PC-9 (cell line): Measurements from ENCODE around the gene MSH5. TPM values are rescaled to one million over a fixed set of nuclear protein-coding genes. Genes with fewer than 3 reads are reported as not detected.

ENCODE experiments used
- BruUV-seq: library from RNA; stranded (reverse); fragments of 400-500 nt; replicated peaks from 2 replicates; lab custom pipeline; 2021; lab: Mats Ljungman, UMichigan
- CTCF ChIA-PET: fragments of 300-600 bp; sonication (Branson Sonifier 250); formaldehyde crosslinking; loops from one replicate; lab custom pipeline; 2022; ENCODE audit warnings: antibody characterized with exemption; lab: Charles Lee
- POLR2A ChIA-PET: fragments of 300-600 bp; sonication (Branson Sonifier 250); formaldehyde crosslinking; loops from one replicate; lab custom pipeline; 2022; ENCODE audit warnings: antibody characterized with exemption; ENCODE audit not compliant: unreplicated experiment; lab: Charles Lee
- DNase-seq, 2 experiments: peaks; one replicate each; pipeline versions ENCODE4 v3.0.0 to v3.0.0-alpha.2; 2015 to 2022; ENCODE audit warnings: mixed read lengths in 1 of 2
- H2AFZ ChIP-seq: fragments of 200-600 bp; sonication (generic); 2 replicates; pipeline ENCODE4 v1.8.1; 2017; ENCODE audit warnings: antibody characterized with exemption
- H3F3A ChIP-seq: fragments of 200-600 bp; sonication (generic); 2 replicates; pipeline ENCODE4 v1.8.1; 2017; ENCODE audit warnings: antibody characterized with exemption, mild to moderate bottlenecking, low read depth; ENCODE audit not compliant: insufficient read depth
- H3K27ac ChIP-seq: fragments of 200-600 bp; sonication (generic); 2 replicates; pipeline ENCODE4 v1.6.1; 2016; ENCODE audit warnings: mixed run types
- H3K27me3 ChIP-seq: fragments of 200-600 bp; sonication (generic); 2 replicates; pipeline ENCODE4 v1.6.1; 2016; ENCODE audit warnings: low read depth, mixed run types; ENCODE audit not compliant: insufficient read depth
- H3K36me3 ChIP-seq: fragments of 200-600 bp; sonication (generic); 2 replicates; pipeline ENCODE4 v1.6.1; 2016; ENCODE audit warnings: low read depth, mixed run types
- H3K4me1 ChIP-seq: fragments of 200-600 bp; sonication (generic); replicated peaks from 2 replicates; pipeline ENCODE4 v1.6.1; 2016; ENCODE audit warnings: mixed run types; ENCODE audit not compliant: insufficient read depth
- H3K4me2 ChIP-seq: fragments of 200-600 bp; sonication (generic); 2 replicates; pipeline ENCODE4 v1.6.1; 2017; ENCODE audit warnings: mixed run types
- H3K4me3 ChIP-seq: fragments of 200-600 bp; sonication (generic); 2 replicates; pipeline ENCODE4 v1.6.1; 2016; ENCODE audit warnings: mixed run types
- H3K79me2 ChIP-seq: fragments of 200-600 bp; sonication (generic); 2 replicates; pipeline ENCODE4 v1.6.1; 2017; ENCODE audit warnings: low read depth, mixed run types
- H3K9me2 ChIP-seq: fragments of 200-600 bp; sonication (generic); 2 replicates; pipeline ENCODE4 v1.8.1; 2017; ENCODE audit warnings: mild to moderate bottlenecking; ENCODE audit not compliant: insufficient read depth
- H3K9me3 ChIP-seq: fragments of 200-600 bp; sonication (generic); 2 replicates; pipeline ENCODE4 v1.8.1; 2016; ENCODE audit warnings: low read depth; ENCODE audit not compliant: insufficient read depth
- H4K20me1 ChIP-seq: fragments of 200-600 bp; sonication (generic); 2 replicates; pipeline ENCODE4 v1.8.1; 2017; ENCODE audit not compliant: insufficient read depth
- CTCF ChIP-seq: fragments of 200-600 bp; sonication (generic); conservative IDR thresholded peaks from 2 replicates; pipeline ENCODE4 v1.6.1; 2017; ENCODE audit warnings: mixed run types, antibody characterized with exemption, mild to moderate bottlenecking, moderate library complexity
- EZH2 ChIP-seq: fragments of 200-600 bp; sonication (generic); IDR thresholded peaks from 2 replicates; pipeline ENCODE4 v1.8.0; 2017; ENCODE audit warnings: antibody characterized with exemption, low read depth
- intact Hi-C: fragments of 100-400 bp; cut with micrococcal nuclease; formaldehyde crosslinking; loops from one replicate; pipeline ENCODE4 v1.10.0; 2022; ENCODE audit not compliant: unreplicated experiment
- total RNA-seq: library from RNA; stranded (reverse); gene quantifications from 2 replicates; pipeline ENCODE4 v1.2.3, GENCODE V29; 2021

The MSH5 gene
- total RNA-seq, 1 experiment from 2014 or later: 50.0 TPM

GRCh38 chr6:31776485-31776988 is 36.7 kb downstream of the MSH5 start:
- TSS peak; percentile 66 for BruUV-seq
- no peak for TF ChIP-seq CTCF
- no peak for TF ChIP-seq EZH2
- Histone ChIP-seq H3K27ac (peak overlapping the region; percentile 58), H3K27me3 (no peaks in the 10 kb centered on the region), H3K9me3 (no peaks in the 10 kb centered on the region), H3F3A (peaks cover 31% of the 10 kb centered on the region; the same call in 1 of the 2 replicates), H3K4me1 (peaks cover 31% of the 10 kb centered on the region), H3K4me2 (peak overlapping the region; percentile 76), H3K79me2 (no peaks in the 10 kb centered on the region), H3K4me3 (peak overlapping the region; percentile 40; the same call in 1 of the 2 replicates), H2AFZ (no peak overlapping the region), H3K36me3 (peaks cover 6% of the 10 kb centered on the region; the same call in 1 of the 2 replicates), H4K20me1 (no peaks in the 10 kb centered on the region), H3K9me2 (no peaks in the 10 kb centered on the region)
- DNase-seq: no peak
- ChIA-PET CTCF (no interaction called here), POLR2A (interaction anchor here (0.6 kb wide), 1 partner anchor 74 kb away, joined by 5 read pairs; no protein-coding TSS in a partner anchor)
- intact Hi-C loops: loop anchor here (2.0 to 10.0 kb wide), 3 partner anchors 18 to 178 kb away; partner anchors contain the start of genes HSPA1A, HSPA1L, NELFE and SKIC2

- Histone ChIP-seq H3K27ac (peak within 1 kb of the TSS; percentile 58), H3K27me3 (no peaks in the 10 kb centered on the region), H2AFZ (no peak within 1 kb of the TSS), H3K36me3 (peaks cover 6% of the 10 kb centered on the region; the same call in 1 of the 2 replicates), H3F3A (peaks cover 31% of the 10 kb centered on the region; the same call in 1 of the 2 replicates), H3K4me2 (peak within 1 kb of the TSS; percentile 76), H3K4me3 (peak within 1 kb of the TSS; percentile 40; the same call in 1 of the 2 replicates), H3K9me2 (no peaks in the 10 kb centered on the region), H3K4me1 (peaks cover 31% of the 10 kb centered on the region), H3K9me3 (no peaks in the 10 kb centered on the region), H3K79me2 (no peaks in the 10 kb centered on the region), H4K20me1 (no peaks in the 10 kb centered on the region)
- POLR2A ChIA-PET: interaction anchor here (0.5 to 0.9 kb wide), 3 partner anchors 14 to 124 kb away, joined by 3 read pairs; no protein-coding TSS in a partner anchor
- DNase-seq: peak; percentile 76 to 89
- CTCF ChIA-PET: interaction anchor here (0.6 kb wide), 2 partner anchors 10 to 38 kb away, joined by 3 to 4 read pairs; no protein-coding TSS in a partner anchor
- BruUV-seq: no TSS peak
- no peak for TF ChIP-seq EZH2
- no peak for TF ChIP-seq CTCF
- intact Hi-C loops: loop anchor here (2.0 to 10.0 kb wide), 3 partner anchors 18 to 178 kb away; partner anchors contain the start of genes HSPA1A, HSPA1L, NELFE and SKIC2
These were observed 37.3 kb downstream of the MSH5 start, which contains the start of gene VWA7 for GRCh38 chr6:31776989-31777666. Gene VWA7, minus strand, starts transcription at chr6:31777328. Its CDS starts 549 bp downstream, at chr6:31776779.

GRCh38 chr6:31777667-31778050 is 37.9 kb downstream of the MSH5 start:
- Histone ChIP-seq H3K9me3 (no peaks in the 10 kb centered on the region), H3K9me2 (no peaks in the 10 kb centered on the region), H2AFZ (no peak overlapping the region), H4K20me1 (no peaks in the 10 kb centered on the region), H3K4me2 (no peak overlapping the region; the same call in 1 of the 2 replicates), H3K4me1 (peaks cover 31% of the 10 kb centered on the region), H3K36me3 (peaks cover 8% of the 10 kb centered on the region; the same call in 1 of the 2 replicates), H3K79me2 (no peaks in the 10 kb centered on the region), H3K27ac (peak overlapping the region; percentile 58), H3K4me3 (no peak overlapping the region), H3K27me3 (no peaks in the 10 kb centered on the region), H3F3A (peaks cover 31% of the 10 kb centered on the region; the same call in 1 of the 2 replicates)
- DNase-seq: no peak
- BruUV-seq: TSS peak; percentile 39
- CTCF ChIA-PET: interaction anchor here (0.6 kb wide), 3 partner anchors 9 to 42 kb away, joined by 3 to 9 read pairs (median 4); no protein-coding TSS in a partner anchor
- POLR2A ChIA-PET: interaction anchor here (0.5 to 0.9 kb wide), 3 partner anchors 13 to 123 kb away, joined by 3 read pairs; no protein-coding TSS in a partner anchor
- intact Hi-C loops: loop anchor here (2.0 to 10.0 kb wide), 3 partner anchors 17 to 177 kb away; partner anchors contain the start of genes HSPA1A, HSPA1L, NELFE and SKIC2
- TF ChIP-seq CTCF: no peak
- no peak for TF ChIP-seq EZH2
